NCI-H2227 treated with DMSO at 0.1 percent for 48 hours (cell line): Measurements from ENCODE around the gene STPG1.

Source experiments
- DNase-seq: peaks from one replicate; lab custom pipeline; 2025; lab: John Stamatoyannopoulos, UW

Gene STPG1

GRCh38 chr1:24392982-24393650 is 20.5 kb downstream of the STPG1 start:
- no peak for DNase-seq

- DNase-seq: no peak
These were observed 21.0 kb downstream of the STPG1 start for GRCh38 chr1:24392604-24392946.

GRCh38 chr1:24391882-24392603 is 21.5 kb downstream of the STPG1 start:
- peak; percentile 57 for DNase-seq

- peak; percentile 82 for DNase-seq
These were observed 22.4 kb downstream of the STPG1 start for GRCh38 chr1:24390924-24391782.

- DNase-seq: no peak
These were observed 24.3 kb downstream of the STPG1 start for GRCh38 chr1:24389231-24389678.

GRCh38 chr1:24388331-24388885 is 25.2 kb downstream of the STPG1 start:
- no peak for DNase-seq

- DNase-seq: no peak
These were observed 25.9 kb downstream of the STPG1 start for GRCh38 chr1:24387636-24388175.

GRCh38 chr1:24386931-24387330 is 26.7 kb downstream of the STPG1 start:
- DNase-seq: no peak

GRCh38 chr1:24386241-24386640 is 27.3 kb downstream of the STPG1 start:
- DNase-seq: no peak

GRCh38 chr1:24385160-24385940 is 28.2 kb downstream of the STPG1 start:
- no peak for DNase-seq

- DNase-seq: no peak
These were observed 29.1 kb downstream of the STPG1 start for GRCh38 chr1:24384251-24385090.

GRCh38 chr1:24383381-24383940 is 30.1 kb downstream of the STPG1 start:
- DNase-seq: no peak

- DNase-seq: no peak
These were observed 31.4 kb downstream of the STPG1 start for GRCh38 chr1:24382165-24382577.

- DNase-seq: no peak
These were observed 32.3 kb downstream of the STPG1 start for GRCh38 chr1:24381256-24381655.

GRCh38 chr1:24380508-24380907 is 33.1 kb downstream of the STPG1 start:
- DNase-seq: no peak

- DNase-seq: peak; percentile 38
These were observed 33.8 kb downstream of the STPG1 start for GRCh38 chr1:24379733-24380315.

- DNase-seq: peak; percentile 83
These were observed 38.4 kb downstream of the STPG1 start for GRCh38 chr1:24374891-24375786.

GRCh38 chr1:24373710-24374109 is 39.9 kb downstream of the STPG1 start:
- DNase-seq: no peak

- no peak for DNase-seq
These were observed 40.5 kb downstream of the STPG1 start for GRCh38 chr1:24373044-24373443.
